Measurements from ENCODE around the gene RC3H1. TPM values are rescaled to one million over a fixed set of nuclear protein-coding genes. Genes with fewer than 3 reads are reported as not detected.

RC3H1 gene, protein sequence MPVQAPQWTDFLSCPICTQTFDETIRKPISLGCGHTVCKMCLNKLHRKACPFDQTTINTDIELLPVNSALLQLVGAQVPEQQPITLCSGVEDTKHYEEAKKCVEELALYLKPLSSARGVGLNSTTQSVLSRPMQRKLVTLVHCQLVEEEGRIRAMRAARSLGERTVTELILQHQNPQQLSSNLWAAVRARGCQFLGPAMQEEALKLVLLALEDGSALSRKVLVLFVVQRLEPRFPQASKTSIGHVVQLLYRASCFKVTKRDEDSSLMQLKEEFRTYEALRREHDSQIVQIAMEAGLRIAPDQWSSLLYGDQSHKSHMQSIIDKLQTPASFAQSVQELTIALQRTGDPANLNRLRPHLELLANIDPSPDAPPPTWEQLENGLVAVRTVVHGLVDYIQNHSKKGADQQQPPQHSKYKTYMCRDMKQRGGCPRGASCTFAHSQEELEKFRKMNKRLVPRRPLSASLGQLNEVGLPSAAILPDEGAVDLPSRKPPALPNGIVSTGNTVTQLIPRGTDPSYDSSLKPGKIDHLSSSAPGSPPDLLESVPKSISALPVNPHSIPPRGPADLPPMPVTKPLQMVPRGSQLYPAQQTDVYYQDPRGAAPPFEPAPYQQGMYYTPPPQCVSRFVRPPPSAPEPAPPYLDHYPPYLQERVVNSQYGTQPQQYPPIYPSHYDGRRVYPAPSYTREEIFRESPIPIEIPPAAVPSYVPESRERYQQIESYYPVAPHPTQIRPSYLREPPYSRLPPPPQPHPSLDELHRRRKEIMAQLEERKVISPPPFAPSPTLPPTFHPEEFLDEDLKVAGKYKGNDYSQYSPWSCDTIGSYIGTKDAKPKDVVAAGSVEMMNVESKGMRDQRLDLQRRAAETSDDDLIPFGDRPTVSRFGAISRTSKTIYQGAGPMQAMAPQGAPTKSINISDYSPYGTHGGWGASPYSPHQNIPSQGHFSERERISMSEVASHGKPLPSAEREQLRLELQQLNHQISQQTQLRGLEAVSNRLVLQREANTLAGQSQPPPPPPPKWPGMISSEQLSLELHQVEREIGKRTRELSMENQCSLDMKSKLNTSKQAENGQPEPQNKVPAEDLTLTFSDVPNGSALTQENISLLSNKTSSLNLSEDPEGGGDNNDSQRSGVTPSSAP
- 22.5 and 35.1 TPM in 2 replicates for total RNA-seq

DNA sequence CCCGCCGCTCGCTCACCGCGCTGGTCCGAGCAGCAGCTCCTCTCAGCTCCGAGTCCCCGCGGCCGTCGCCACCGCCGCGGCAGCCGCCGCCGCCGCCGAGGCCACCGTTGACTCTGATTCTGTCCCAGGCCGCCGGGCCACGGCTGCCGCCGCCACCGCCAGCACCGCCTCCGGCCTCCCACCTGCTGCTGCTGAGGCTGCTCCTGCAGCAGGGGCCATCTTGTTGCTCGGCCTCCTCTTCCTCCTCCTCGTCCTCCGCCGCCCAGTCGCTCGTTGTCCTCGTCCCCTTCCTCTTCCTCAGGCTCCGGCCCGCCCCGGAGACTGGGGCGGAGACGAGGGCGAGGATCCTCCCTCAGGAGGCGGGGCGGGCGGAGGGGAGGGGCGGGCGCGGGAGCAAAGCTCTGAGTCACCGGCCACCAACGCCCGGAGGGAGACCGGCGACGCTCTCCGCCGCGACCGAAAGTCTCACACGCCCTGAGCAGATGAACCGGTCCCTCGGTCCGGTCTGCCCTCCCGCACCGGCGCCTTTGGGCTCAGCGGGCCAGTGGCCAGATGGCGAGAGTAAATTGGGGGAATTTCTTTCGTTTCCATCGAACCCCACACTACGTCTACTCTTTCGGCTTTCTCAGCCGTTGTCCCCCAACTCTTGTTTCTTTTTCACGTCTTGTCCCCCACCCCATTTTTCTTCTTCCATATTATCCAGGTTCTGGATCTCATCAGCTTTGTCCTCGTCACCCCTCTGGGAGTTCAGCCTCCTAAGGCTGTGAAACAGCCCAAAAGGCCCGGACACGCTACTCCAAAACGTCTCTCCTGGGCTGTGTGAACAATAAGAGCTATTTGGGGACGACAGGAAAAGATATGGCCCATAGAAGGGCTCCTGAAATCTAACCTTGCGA lies at the start of gene RC3H1:
Gene RC3H1, minus strand, starts transcription at position 278 of the 896 bp plus-strand sequence. CDS start 29,372 bp downstream, outside the sequence.

DNA sequence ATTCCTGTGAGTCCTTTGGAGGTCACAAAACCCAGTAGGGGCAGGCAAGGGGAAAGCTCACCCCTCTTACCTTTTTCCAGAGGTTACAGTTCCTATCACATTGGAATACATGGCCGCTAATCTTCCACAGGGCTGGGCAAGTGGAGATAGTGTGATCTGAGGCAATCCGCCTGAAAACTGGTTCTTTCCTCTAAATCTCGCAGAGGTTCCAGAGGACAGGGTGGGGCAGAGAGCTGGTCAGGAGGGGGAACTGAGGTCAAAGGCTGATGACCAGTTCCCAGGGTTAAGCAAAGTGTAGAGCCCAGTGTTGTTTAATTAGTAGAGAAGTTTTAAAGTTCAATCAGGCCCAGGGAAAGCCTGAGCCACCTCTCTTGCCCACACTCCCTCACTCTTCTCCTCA lies 105.0 kb downstream of the RC3H1 start, which contains the start of gene SERPINC1:
Gene SERPINC1, minus strand, starts transcription at position 179 of the 400 bp plus-strand sequence. Its CDS starts 68 bp downstream, at position 111.

Small RNA genes within 50 kb of the gene (small RNA-seq; reads per million reads assigned to genes)
- gene RNA5SP67 (ENCODE audit: low replicate concordance) (0.29 reads per million), gene RNA5SP68 (ENCODE audit: low replicate concordance) (0.29 reads per million)

Other genes starting within 250 kb of the RC3H1 start
- 16.9 and 32.9 TPM in 2 replicates for gene DARS2, start 197.7 kb downstream of the RC3H1 start, total RNA-seq
- gene CENPL, start 197.5 kb downstream of the RC3H1 start, total RNA-seq: 3.1 and 28.8 TPM in 2 replicates
- gene GAS5, start 154.4 kb downstream of the RC3H1 start, total RNA-seq: 261 and 433 TPM in 2 replicates
- gene ZBTB37, start 154.0 kb downstream of the RC3H1 start, total RNA-seq: 4.6 and 7.0 TPM in 2 replicates
- 0.43 TPM in 1 of 2 replicates, not detected in the other for gene SERPINC1, start 105.0 kb downstream of the RC3H1 start, total RNA-seq
- 18.4 and 32.4 TPM in 2 replicates for gene RABGAP1L, start 137.2 kb upstream of the RC3H1 start, total RNA-seq

Data from placental pericyte (primary cell).